ENCODE measurements around the gene LRRC74A.

DNA sequence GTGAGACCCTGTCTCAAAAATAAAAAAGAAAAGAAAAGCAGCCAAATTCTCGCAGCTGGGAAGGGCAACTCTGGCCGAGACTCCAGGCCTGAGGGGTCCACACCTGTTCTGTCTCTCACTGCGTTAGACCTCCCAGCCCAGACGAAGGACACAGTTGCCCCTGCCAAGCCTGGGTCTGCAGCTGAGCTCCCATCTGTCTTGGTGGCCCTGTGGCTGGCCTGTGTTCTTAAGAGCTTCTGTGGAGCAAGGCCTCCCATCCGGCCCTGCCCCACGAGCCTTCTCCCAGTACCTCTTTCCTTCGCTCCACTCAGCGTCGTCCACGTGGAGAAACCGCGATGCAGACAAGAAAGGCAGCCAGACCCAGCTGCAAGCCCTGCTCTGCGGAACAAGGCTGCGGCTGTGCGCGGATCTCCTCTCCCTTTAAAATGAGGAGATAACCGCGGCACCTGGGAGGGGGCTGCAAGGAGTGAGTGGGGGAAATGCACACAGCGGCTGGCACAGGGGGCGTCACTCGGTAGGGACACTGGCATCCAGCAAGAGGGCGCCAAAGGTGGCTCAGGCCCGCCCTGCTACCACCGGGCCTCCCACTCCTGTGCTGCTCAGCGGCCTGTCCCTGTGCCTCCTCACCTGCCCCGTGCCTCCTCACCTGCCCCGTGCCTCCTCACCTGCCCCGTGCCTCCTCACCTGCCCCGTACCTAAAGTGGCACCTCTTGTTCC, 42.4 kb downstream of the LRRC74A start:
- TF ChIP-seq, protein P1, sequence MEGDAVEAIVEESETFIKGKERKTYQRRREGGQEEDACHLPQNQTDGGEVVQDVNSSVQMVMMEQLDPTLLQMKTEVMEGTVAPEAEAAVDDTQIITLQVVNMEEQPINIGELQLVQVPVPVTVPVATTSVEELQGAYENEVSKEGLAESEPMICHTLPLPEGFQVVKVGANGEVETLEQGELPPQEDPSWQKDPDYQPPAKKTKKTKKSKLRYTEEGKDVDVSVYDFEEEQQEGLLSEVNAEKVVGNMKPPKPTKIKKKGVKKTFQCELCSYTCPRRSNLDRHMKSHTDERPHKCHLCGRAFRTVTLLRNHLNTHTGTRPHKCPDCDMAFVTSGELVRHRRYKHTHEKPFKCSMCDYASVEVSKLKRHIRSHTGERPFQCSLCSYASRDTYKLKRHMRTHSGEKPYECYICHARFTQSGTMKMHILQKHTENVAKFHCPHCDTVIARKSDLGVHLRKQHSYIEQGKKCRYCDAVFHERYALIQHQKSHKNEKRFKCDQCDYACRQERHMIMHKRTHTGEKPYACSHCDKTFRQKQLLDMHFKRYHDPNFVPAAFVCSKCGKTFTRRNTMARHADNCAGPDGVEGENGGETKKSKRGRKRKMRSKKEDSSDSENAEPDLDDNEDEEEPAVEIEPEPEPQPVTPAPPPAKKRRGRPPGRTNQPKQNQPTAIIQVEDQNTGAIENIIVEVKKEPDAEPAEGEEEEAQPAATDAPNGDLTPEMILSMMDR (conservative IDR thresholded peaks at IDR 0.05; ENCODE audit: low read length), result no peak
- TF ChIP-seq EZH2phosphoT487 (IDR thresholded peaks at IDR 0.05; ENCODE audit: borderline replicate concordance), result no peak

Data from Loucy (cell line).